A549 (cell line): Measurements from ENCODE around the gene LRRC1. TPM values are rescaled to one million over a fixed set of nuclear protein-coding genes. Genes with fewer than 3 reads are reported as not detected.
A peak's percentile ranks its signal among the peaks of the same experiment; 100 is the strongest.

ENCODE experiments used
- ATAC-seq, 2 experiments: fragments of 200-7000 bp in 1 of 2; fragments of >200 bp in 1 of 2; cut with Nextera tagmentation in 1 of 2; cut with Tn5 transposase in 1 of 2; 3 replicates each; pipeline versions ENCODE4 v1.8.0 to v1.9.1; 2018 to 2020; ENCODE audit warnings: mild to moderate bottlenecking in 1 of 2, moderate library complexity in 1 of 2
- CTCF ChIA-PET: fragments of 300-600 bp; sonication (Branson Sonifier 250); formaldehyde crosslinking; extraction: SDS; loops from one replicate; lab custom pipeline; 2021; ENCODE audit warnings: antibody characterized with exemption, inconsistent platforms; lab: Yijun Ruan, JAX
- POLR2A ChIA-PET: fragments of 350-600 bp; formaldehyde crosslinking; extraction: SDS; loops from one replicate; lab custom pipeline; 2021; ENCODE audit warnings: antibody characterized with exemption, inconsistent platforms; lab: Yijun Ruan, JAX
- DNase-seq, 2 experiments: peaks; one replicate each; pipeline versions ENCODE4 v3.0.0 to v3.0.0-alpha.2; 2011 to 2016; ENCODE audit warnings: low read depth in 1 of 2, low spot score in 1 of 2
- FAIRE-seq: peaks from 2 replicates; lab custom pipeline; 2011; peaks lifted over from hg19 to GRCh38; lab: Jason Lieb, UNC
- H3K27ac ChIP-seq, 2 experiments: fragments of >200 bp; sonication (Bioruptor Twin); formaldehyde crosslinking; 3 replicates each; pipeline ENCODE4 v1.5.1; 2016 to 2017
- H3K4me1 ChIP-seq: fragments of >200 bp; sonication (Bioruptor Twin); formaldehyde crosslinking; 3 replicates; pipeline ENCODE4 v1.6.1; 2016
- H3K4me2 ChIP-seq: fragments of >200 bp; sonication (Bioruptor Twin); formaldehyde crosslinking; 3 replicates; pipeline ENCODE4 v1.6.1; 2016
- H3K4me3 ChIP-seq: fragments of >200 bp; sonication (Bioruptor Twin); formaldehyde crosslinking; 3 replicates; pipeline ENCODE4 v1.5.1; 2016
- H3K9me3 ChIP-seq: fragments of >200 bp; sonication (Bioruptor Twin); formaldehyde crosslinking; 3 replicates; pipeline ENCODE4 v1.6.1; 2016
- BHLHE40 ChIP-seq: IDR thresholded peaks from 2 replicates; pipeline ENCODE4 v1.6.1; 2012; ENCODE audit warnings: low read depth, low read length, inconsistent platforms
- CBX2 ChIP-seq: fragments of 200-600 bp; sonication (generic); IDR thresholded peaks from 2 replicates; pipeline ENCODE4 v1.6.1; 2016; ENCODE audit warnings: low read depth, mild to moderate bottlenecking, borderline replicate concordance
- CEBPB ChIP-seq, 2 experiments: fragments of >200 bp in 1 of 2; sonication (Bioruptor Twin) in 1 of 2; formaldehyde crosslinking in 1 of 2; IDR thresholded peaks; 2 replicates each; pipeline ENCODE4 v1.6.1; 2012 to 2016
- CHD2 ChIP-seq: fragments of 150-350 bp; IDR thresholded peaks from 2 replicates; pipeline ENCODE4 v1.6.1; 2014; ENCODE audit warnings: low read length; ENCODE audit not compliant: partially characterized antibody
- EP300 ChIP-seq, 2 experiments: fragments of >200 bp; sonication (Bioruptor Twin); formaldehyde crosslinking; IDR thresholded peaks; 2 replicates in 1 of 2; 3 replicates in 1 of 2; pipeline ENCODE4 v1.6.1; 2016 to 2017
- FOSL2 ChIP-seq, 2 experiments: fragments of 450-650 bp in 1 of 2; fragments of >200 bp in 1 of 2; sonication (Bioruptor Twin) in 1 of 2; formaldehyde crosslinking; IDR thresholded peaks; 2 replicates each; pipeline versions ENCODE4 v1.5.0 to v1.6.1; 2016 to 2020; ENCODE audit warnings: mild to moderate bottlenecking in 1 of 2, moderate library complexity in 1 of 2
- GATA3 ChIP-seq: IDR thresholded peaks from 2 replicates; pipeline ENCODE4 v1.6.1; 2012; ENCODE audit warnings: borderline replicate concordance
- HOXB5 ChIP-seq: fragments of 250-450 bp; sonication (Bioruptor Pico); IDR thresholded peaks from 2 replicates; pipeline ENCODE4 v1.5.0; 2020; ENCODE audit warnings: mild to moderate bottlenecking, moderate library complexity
- JUN ChIP-seq, 2 experiments: fragments of >200 bp; sonication (Bioruptor Twin); formaldehyde crosslinking; IDR thresholded peaks; 2 replicates in 1 of 2; 3 replicates in 1 of 2; pipeline ENCODE4 v1.6.1; 2016 to 2017
- MYC ChIP-seq: IDR thresholded peaks from 2 replicates; pipeline ENCODE4 v1.6.1; 2012; ENCODE audit warnings: mild to moderate bottlenecking, inconsistent platforms, low read length, improper control_type of control experiment, borderline replicate concordance
- NR3C1 ChIP-seq: fragments of >200 bp; sonication (Bioruptor Twin); formaldehyde crosslinking; IDR thresholded peaks from 3 replicates; pipeline ENCODE4 v1.6.1; 2017
- POLR2A ChIP-seq: IDR thresholded peaks from 2 replicates; pipeline ENCODE4 v1.6.1; 2012; ENCODE audit warnings: mild to moderate bottlenecking, low read length
- RNF2 ChIP-seq: fragments of 200-600 bp; sonication (generic); IDR thresholded peaks from 2 replicates; pipeline ENCODE4 v1.6.1; 2016; ENCODE audit warnings: low read depth, mild to moderate bottlenecking, antibody characterized with exemption, moderate library complexity, borderline replicate concordance
- SMC3 ChIP-seq: fragments of >200 bp; sonication (Bioruptor Twin); formaldehyde crosslinking; IDR thresholded peaks from 3 replicates; pipeline ENCODE4 v1.6.1; 2018; ENCODE audit warnings: inconsistent platforms
- SREBF2 ChIP-seq: fragments of 450-650 bp; IDR thresholded peaks from 2 replicates; pipeline ENCODE4 v1.6.1; 2014; ENCODE audit warnings: mild to moderate bottlenecking, moderate library complexity
- ZSCAN20 ChIP-seq: fragments of 250-450 bp; sonication (Bioruptor Pico); IDR thresholded peaks from 2 replicates; pipeline ENCODE4 v1.8.0; 2022; ENCODE audit warnings: mild to moderate bottlenecking, moderate library complexity
- WGBS: methylation state at CpG from one replicate; pipeline ENCODE4 v1.1.6; 2017; ENCODE audit errors: missing lambda C conversion rate; 5-methylcytosine and 5-hydroxymethylcytosine counted together
- polyA plus RNA-seq, 4 experiments: library from polyadenylated mRNA; depleted of rRNA in 3 of 4; stranded (reverse); fragments of >200 nt; fragmentation: RNase III in 1 of 4; extraction: RNeasy Plus Mini Kit Qiagen cat#74134 plus additional on column Dnase treatment in 1 of 4; gene quantifications; 2 replicates in 3 of 4; 3 replicates in 1 of 4; pipeline ENCODE4 v1.2.3, GENCODE V29; 2011 to 2017
- TF ChIP-seq, protein P1 (sequence below): IDR thresholded peaks from 2 replicates; pipeline ENCODE4 v1.6.1; 2012
- TF ChIP-seq, protein P2 (sequence below): fragments of 200-600 bp; sonication (generic); IDR thresholded peaks from 2 replicates; pipeline ENCODE4 v1.6.1; 2016; ENCODE audit warnings: antibody characterized with exemption, mild to moderate bottlenecking, moderate library complexity
- TF ChIP-seq, protein P3 (sequence below): fragments of >200 bp; sonication (Bioruptor Twin); formaldehyde crosslinking; IDR thresholded peaks from 2 replicates; pipeline ENCODE4 v1.6.1; 2016
- TF ChIP-seq, protein P4 (sequence below): fragments of 450-650 bp; IDR thresholded peaks from 2 replicates; pipeline ENCODE4 v1.6.1; 2014; ENCODE audit warnings: antibody characterized with exemption
- TF ChIP-seq, protein P5 (sequence below): fragments of >200 bp; sonication (Bioruptor Twin); formaldehyde crosslinking; IDR thresholded peaks from 3 replicates; pipeline ENCODE4 v1.5.1; 2016
- TF ChIP-seq, protein P6 (sequence below): fragments of 250-450 bp; sonication (Bioruptor Pico); IDR thresholded peaks from 2 replicates; pipeline ENCODE4 v1.5.0; 2020; ENCODE audit warnings: low read depth, mild to moderate bottlenecking, moderate library complexity
- TF ChIP-seq, protein P7 (sequence below): IDR thresholded peaks from 2 replicates; pipeline ENCODE4 v1.6.1; 2012; ENCODE audit warnings: low read depth, borderline replicate concordance

LRRC1 gene
- polyA plus RNA-seq, 2 of the 4 experiments (the other 2 are of a cell fraction): 5.2 to 8.0 TPM

DNA sequence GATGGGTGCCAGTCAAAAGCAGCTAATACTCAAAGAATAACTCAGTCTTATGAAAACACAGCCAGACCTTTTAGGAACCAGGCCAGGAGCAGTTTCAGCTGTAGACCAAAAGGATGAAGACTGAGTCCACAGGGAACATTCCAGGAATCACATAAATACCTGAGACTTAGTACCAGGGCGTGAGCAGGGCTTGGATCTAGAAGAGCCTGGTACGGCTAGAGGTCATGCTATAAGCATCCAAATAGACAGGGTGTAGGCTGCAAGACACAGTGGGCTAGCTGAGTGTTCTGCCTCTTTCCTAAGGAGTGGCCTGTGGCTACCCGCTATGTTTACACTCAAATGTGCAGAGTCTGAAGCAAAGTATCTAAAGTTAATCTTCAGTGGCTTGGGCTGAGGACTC is 29.5 kb upstream of the LRRC1 start:
- H3K4me3 ChIP-seq: no peak overlapping the region
- no peak overlapping the region for H3K4me2 ChIP-seq
- DNase-seq: peak in 1 of 2 experiments; percentile 2
- H3K27ac ChIP-seq: no peak overlapping the region
- POLR2A ChIA-PET: no interaction called here
- no peaks in the 10 kb centered on the region for H3K4me1 ChIP-seq
- no peak for ATAC-seq
- no peaks in the 10 kb centered on the region for H3K9me3 ChIP-seq
- CTCF ChIA-PET: no interaction called here
- no peak for TF ChIP-seq EP300 (IDR thresholded peaks at IDR 0.05)
- TF ChIP-seq, protein P1, sequence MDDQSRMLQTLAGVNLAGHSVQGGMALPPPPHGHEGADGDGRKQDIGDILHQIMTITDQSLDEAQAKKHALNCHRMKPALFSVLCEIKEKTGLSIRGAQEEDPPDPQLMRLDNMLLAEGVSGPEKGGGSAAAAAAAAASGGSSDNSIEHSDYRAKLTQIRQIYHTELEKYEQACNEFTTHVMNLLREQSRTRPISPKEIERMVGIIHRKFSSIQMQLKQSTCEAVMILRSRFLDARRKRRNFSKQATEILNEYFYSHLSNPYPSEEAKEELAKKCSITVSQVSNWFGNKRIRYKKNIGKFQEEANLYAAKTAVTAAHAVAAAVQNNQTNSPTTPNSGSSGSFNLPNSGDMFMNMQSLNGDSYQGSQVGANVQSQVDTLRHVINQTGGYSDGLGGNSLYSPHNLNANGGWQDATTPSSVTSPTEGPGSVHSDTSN: no peak
- no peak for TF ChIP-seq SREBF2
- TF ChIP-seq, protein P2, sequence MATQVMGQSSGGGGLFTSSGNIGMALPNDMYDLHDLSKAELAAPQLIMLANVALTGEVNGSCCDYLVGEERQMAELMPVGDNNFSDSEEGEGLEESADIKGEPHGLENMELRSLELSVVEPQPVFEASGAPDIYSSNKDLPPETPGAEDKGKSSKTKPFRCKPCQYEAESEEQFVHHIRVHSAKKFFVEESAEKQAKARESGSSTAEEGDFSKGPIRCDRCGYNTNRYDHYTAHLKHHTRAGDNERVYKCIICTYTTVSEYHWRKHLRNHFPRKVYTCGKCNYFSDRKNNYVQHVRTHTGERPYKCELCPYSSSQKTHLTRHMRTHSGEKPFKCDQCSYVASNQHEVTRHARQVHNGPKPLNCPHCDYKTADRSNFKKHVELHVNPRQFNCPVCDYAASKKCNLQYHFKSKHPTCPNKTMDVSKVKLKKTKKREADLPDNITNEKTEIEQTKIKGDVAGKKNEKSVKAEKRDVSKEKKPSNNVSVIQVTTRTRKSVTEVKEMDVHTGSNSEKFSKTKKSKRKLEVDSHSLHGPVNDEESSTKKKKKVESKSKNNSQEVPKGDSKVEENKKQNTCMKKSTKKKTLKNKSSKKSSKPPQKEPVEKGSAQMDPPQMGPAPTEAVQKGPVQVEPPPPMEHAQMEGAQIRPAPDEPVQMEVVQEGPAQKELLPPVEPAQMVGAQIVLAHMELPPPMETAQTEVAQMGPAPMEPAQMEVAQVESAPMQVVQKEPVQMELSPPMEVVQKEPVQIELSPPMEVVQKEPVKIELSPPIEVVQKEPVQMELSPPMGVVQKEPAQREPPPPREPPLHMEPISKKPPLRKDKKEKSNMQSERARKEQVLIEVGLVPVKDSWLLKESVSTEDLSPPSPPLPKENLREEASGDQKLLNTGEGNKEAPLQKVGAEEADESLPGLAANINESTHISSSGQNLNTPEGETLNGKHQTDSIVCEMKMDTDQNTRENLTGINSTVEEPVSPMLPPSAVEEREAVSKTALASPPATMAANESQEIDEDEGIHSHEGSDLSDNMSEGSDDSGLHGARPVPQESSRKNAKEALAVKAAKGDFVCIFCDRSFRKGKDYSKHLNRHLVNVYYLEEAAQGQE: no peak
- TF ChIP-seq GATA3: no peak
- TF ChIP-seq NR3C1: no peak
- TF ChIP-seq FOSL2 (IDR thresholded peaks at IDR 0.05): no peak
- no peak for TF ChIP-seq FOSL2 (CRISPR knock-in tag; IDR thresholded peaks at IDR 0.05)
- no peak for TF ChIP-seq JUN (IDR thresholded peaks at IDR 0.05)
- no peak for TF ChIP-seq MYC
- TF ChIP-seq BHLHE40: no peak
- TF ChIP-seq, protein P3, sequence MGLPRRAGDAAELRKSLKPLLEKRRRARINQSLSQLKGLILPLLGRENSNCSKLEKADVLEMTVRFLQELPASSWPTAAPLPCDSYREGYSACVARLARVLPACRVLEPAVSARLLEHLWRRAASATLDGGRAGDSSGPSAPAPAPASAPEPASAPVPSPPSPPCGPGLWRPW: no peak
- TF ChIP-seq, protein P4, sequence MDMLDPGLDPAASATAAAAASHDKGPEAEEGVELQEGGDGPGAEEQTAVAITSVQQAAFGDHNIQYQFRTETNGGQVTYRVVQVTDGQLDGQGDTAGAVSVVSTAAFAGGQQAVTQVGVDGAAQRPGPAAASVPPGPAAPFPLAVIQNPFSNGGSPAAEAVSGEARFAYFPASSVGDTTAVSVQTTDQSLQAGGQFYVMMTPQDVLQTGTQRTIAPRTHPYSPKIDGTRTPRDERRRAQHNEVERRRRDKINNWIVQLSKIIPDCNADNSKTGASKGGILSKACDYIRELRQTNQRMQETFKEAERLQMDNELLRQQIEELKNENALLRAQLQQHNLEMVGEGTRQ: no peak
- no peak for TF ChIP-seq CHD2
- TF ChIP-seq, protein P5, sequence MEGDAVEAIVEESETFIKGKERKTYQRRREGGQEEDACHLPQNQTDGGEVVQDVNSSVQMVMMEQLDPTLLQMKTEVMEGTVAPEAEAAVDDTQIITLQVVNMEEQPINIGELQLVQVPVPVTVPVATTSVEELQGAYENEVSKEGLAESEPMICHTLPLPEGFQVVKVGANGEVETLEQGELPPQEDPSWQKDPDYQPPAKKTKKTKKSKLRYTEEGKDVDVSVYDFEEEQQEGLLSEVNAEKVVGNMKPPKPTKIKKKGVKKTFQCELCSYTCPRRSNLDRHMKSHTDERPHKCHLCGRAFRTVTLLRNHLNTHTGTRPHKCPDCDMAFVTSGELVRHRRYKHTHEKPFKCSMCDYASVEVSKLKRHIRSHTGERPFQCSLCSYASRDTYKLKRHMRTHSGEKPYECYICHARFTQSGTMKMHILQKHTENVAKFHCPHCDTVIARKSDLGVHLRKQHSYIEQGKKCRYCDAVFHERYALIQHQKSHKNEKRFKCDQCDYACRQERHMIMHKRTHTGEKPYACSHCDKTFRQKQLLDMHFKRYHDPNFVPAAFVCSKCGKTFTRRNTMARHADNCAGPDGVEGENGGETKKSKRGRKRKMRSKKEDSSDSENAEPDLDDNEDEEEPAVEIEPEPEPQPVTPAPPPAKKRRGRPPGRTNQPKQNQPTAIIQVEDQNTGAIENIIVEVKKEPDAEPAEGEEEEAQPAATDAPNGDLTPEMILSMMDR: no peak
- no peak for TF ChIP-seq SMC3
- TF ChIP-seq, protein P6, sequence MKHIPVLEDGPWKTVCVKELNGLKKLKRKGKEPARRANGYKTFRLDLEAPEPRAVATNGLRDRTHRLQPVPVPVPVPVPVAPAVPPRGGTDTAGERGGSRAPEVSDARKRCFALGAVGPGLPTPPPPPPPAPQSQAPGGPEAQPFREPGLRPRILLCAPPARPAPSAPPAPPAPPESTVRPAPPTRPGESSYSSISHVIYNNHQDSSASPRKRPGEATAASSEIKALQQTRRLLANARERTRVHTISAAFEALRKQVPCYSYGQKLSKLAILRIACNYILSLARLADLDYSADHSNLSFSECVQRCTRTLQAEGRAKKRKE: no peak
- no peak for TF ChIP-seq HOXB5
- TF ChIP-seq RNF2: no peak
- TF ChIP-seq CEBPB (IDR thresholded peaks at IDR 0.05): no peak
- TF ChIP-seq POLR2A: no peak
- TF ChIP-seq, all 56 proteins: peak for 0
- no peak for FAIRE-seq
- 66% methylated on average over 3 of the region's 3 CpGs for WGBS

DNA sequence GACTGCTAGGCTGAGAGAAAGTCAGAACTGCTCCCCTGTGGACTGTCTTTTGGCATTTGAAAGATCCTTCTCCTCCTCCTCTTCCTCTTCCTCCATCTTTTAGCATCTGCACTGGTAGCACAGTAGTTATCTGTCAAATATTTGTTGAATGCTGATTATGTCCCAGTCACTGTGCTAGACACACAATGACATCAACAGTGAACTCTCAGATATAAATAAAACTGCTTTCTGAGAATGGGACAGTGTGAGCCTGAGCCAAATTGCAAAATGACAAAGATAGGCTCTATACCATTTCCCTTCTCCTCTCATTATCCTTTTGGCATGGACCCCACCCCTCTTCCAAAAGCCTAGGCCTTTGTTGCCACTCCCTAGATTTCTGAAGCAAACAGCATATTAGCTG is 27.9 kb upstream of the LRRC1 start:
- ATAC-seq: no peak
- no peak for TF ChIP-seq CBX2
- no peak for TF ChIP-seq CHD2
- no peak for TF ChIP-seq ZSCAN20
- TF ChIP-seq, protein P2: no peak
- TF ChIP-seq SREBF2: no peak
- TF ChIP-seq, protein P7, sequence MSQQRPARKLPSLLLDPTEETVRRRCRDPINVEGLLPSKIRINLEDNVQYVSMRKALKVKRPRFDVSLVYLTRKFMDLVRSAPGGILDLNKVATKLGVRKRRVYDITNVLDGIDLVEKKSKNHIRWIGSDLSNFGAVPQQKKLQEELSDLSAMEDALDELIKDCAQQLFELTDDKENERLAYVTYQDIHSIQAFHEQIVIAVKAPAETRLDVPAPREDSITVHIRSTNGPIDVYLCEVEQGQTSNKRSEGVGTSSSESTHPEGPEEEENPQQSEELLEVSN: no peak
- TF ChIP-seq, protein P1: no peak

More for the DNA sequence above, 27.9 kb upstream of the LRRC1 start:
- ChIA-PET CTCF (interaction anchor here (0.5 kb wide), 1 partner anchor 204 kb away, joined by 3 read pairs; no protein-coding TSS in a partner anchor), POLR2A (no interaction called here)
- Histone ChIP-seq H3K27ac (no peak overlapping the region), H3K4me1 (no peaks in the 10 kb centered on the region), H3K4me2 (no peak overlapping the region), H3K4me3 (no peak overlapping the region), H3K9me3 (no peaks in the 10 kb centered on the region)
- FAIRE-seq (no peak), DNase-seq (no peak)
